SK-N-MC (cell line): ENCODE results near the gene VWA8.

Experiments used
- EZH2 ChIP-seq: fragments of 200-600 bp; sonication (generic); IDR thresholded peaks from one replicate; pipeline ENCODE4 v1.6.1; 2017; ENCODE audit warnings: antibody characterized with exemption
- POLR2AphosphoS5 ChIP-seq: IDR thresholded peaks from 2 replicates; pipeline ENCODE4 v1.6.1; 2012; ENCODE audit warnings: mild to moderate bottlenecking, low read depth, low read length, borderline replicate concordance

GRCh38 chr13:41706152-41706551 is 254.8 kb downstream of the VWA8 start:
- TF ChIP-seq POLR2AphosphoS5 (no peak), EZH2 (no peak)
